HG02763 (cell line): ENCODE data around the gene EXT2.

ENCODE experiments used
- ATAC-seq: cut with Tn5 transposase; IDR thresholded peaks from one replicate; pipeline ENCODE4 v1.9.1; 2021; ENCODE audit warnings: mild to moderate bottlenecking, moderate library complexity; ENCODE audit not compliant: unreplicated experiment

EXT2 gene

DNA sequence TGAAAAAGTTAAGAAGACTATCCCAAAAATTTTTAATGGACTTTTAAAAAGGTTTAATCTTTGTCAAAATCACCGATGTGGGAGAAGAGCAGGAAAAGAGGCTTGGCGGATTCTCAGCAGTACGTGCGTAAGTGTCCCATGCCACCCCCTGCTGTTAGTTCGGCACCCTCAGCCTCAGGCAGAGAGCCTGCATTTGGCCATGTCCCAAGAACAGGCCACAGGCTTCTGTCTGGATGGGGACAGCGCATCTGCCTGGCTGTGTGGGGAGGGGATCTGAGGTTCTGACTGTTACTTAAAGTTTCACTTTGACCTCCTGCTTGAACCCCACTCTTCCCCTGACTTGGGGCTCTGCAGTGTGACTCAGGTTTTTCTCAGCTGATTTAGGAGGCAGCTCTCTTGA lies 35.3 kb downstream of the EXT2 start:
- ATAC-seq: no peak

DNA sequence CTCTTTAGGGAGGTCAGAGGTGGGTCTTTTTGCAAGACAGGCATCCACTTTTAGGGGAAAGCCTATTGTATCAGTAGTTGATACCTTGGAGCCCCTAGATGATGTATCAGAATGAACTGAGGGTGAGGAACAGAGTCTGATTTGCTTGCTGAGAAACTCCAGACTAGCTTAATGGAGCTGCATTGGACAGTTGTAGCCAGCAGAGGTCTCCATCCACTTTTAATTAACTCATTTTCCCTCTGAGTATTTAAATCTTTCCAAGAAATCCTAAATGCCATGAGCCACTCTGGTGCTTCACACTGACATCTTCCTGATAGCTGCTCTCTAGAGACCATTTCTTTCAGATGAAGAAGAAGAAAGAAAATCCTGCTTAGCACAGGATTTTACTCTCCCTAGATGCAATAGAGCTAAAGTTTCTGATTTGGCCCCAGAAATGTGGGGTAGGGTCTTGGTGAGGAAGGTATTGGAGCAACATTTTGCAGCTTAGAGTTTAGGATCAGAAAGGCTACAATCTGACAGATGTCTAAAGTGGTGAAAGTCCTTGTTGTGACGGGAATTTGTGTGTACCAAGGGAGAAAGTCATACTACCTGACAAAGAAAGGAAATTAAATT lies 38.0 kb downstream of the EXT2 start:
- no peak for ATAC-seq

DNA sequence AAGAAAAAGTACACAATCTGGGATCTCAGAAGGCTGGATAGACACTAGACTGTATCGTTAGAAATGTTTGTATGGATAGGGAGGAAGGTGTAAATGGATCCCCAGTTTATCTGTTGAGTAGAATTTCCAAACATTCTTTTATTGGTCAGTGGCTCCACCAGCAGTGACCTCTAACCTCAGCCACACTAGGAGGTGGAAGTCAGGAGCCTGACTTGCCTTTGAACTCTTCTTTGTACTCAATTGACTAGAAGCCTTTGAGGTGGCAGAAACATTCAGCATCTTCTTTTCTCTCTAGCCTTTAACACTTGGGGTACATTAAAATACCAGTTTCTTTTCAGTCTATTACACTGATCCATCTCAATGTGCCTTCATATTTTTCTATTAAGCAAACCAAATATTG lies 39.1 kb downstream of the EXT2 start:
- no peak for ATAC-seq

DNA sequence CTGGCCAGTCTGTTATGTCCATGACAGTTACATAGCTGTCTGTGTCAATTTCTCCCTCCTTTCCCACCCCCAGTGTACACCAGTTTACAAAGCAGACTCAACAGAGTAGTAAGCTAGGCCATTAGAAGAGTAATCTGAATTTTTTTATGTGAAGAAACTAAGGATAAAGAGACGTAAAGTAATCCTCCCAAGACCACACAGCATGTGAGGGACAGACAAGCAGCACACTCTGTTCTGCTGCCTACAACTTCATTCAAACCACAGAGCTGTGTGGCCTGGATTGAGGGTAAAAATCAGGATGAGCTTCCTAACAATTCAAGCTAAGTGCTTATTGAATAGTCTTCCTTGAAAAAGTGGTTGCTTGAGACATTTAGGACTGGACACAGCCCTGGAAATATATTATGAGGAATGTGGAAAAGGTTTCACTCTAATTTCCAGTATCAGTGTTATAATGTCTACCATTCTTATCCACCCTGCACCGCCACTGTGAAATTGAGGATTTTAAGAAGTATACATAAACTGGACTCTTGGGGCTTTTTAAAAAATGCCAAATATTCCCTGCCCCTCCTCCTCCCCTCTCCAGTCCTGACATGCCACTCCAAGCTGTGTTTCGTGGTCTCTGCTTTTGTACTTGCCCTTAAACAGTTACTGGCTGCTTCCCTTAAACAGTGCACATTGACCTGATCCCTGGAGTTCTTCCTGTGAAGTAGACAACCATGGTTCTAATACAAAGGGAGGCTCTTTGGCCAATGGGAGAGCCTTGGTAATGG lies 40.9 kb downstream of the EXT2 start:
- no peak for ATAC-seq

DNA sequence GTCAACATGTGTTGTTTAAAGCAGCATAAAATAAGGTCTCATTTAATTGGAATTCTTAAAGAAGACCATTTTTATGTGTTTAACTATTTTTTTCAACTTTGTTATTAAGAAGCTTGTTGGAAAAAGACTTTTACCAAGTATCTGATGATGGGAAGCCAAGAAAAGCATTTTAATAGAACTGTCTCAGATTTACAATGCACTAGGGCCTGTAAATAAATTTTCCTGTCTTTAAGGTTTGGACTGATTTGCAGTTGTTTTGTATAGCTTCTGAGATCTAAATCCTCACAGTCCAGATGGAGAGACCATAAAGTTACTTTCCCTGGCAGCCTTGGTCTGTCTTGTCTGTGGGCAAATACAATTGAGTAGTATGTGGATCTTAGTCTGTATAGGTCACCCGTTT lies 41.6 kb downstream of the EXT2 start:
- ATAC-seq: no peak

DNA sequence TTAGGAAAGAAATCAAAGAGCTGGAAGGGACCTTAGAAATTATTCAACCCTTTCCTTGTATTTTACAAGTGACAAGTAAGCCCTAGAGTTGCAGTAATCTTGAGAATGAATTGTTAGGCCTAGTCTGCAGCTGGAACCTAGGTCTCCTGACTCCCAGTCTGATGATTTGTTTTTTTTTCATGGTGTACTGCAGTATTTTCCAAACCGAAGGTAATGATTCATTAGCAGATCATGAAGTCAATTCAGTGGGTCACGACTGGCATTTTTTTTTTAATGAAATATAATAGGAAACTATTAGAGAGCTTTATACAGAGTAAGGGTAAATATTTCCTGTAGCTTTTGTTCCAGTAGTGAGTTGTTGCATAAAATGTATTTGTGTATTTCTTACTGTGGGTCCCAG lies 42.8 kb downstream of the EXT2 start:
- no peak for ATAC-seq

DNA sequence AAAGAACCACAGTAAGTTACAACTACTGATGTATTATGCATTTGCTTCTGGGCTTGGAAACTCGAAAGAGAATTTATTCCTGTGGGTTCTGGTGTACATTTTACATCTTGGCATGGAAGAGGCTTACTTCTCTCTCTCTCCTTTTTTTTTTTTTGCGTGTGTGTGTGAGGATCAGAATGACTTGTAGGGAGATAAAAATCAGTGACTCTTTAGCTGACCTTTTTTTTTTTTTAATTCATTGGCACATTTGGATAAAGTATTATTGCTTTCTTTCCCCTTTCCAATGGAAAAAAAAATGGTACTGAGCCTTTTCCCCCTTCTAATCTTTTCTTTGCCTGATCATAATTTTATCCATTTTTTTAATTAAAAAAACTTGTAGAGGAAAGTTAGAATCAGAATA lies 43.5 kb downstream of the EXT2 start:
- ATAC-seq: no peak

DNA sequence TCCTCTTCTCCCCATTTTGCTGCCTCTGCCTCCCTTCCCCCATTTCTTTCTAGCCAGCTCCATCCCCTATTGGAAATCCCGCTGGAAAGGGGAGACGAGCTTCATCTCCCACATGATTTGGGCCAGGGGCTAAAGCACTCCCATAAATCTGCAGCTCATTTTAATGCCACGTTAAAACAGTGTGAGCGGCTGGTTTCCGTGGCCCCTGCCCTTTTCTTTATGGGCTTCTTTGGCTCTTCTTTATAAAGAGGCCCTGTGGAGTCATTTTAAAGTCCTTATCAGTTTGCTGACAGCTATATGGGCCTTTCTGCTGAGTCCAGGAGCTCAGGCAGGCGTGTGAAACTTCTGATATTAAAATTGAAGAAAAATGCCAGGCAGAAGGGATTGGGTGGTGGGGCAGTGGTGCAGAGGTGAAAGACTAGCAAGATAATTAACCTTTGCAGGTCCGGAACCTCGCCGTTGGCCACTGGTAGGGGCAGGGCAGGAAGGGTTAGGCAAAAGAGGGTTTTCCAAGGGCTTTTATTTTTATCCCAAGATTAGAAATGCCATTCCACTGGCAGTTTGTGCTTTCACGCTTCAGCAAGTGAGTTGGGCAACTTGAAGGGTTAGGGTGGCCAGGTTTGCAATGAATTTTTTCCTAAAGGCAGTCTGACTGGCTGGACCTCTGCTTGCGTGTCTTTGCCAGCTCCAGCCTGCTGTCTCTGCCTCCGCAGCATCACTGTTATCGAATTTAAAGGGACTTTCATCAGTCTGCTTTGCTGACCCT lies 44.3 kb downstream of the EXT2 start:
- no peak for ATAC-seq

DNA sequence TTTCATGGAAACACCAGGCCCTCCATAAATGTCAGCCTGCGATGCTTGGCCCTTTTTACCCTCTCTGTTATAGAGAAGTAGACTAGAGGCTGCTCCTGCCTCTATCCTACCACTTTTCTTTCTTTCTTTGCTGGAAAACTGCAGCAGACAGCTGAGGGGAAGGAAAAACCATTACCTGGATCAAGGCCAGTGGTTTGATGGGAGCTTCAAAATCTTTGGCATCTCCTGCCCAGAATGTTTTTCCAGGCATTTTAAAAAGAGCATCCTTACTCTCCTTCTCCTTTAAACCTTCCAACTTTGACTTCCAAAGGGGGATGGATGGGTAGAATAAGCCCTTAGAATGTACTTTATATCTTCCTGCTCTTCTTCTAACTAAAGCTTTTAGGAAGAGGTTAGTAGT lies 44.9 kb downstream of the EXT2 start:
- no peak for ATAC-seq

DNA sequence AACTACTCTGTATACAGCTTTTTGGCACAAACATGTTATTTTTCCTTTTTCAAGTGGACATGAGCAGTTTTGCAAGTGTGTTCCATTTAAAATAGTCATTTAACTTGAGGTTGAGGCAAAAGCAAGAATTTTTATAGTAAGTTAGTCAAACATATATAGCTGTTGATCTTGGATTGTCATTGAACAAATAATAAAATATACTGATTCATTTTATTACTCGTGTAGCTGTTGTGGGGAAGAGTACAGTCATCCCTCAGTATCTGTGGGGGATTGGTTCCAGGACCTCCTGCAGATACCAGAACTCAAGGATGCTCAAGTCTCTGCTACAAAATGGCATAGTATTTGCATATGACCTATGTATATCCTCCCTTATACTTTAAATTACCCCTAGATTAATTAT lies 45.3 kb downstream of the EXT2 start:
- ATAC-seq: no peak

DNA sequence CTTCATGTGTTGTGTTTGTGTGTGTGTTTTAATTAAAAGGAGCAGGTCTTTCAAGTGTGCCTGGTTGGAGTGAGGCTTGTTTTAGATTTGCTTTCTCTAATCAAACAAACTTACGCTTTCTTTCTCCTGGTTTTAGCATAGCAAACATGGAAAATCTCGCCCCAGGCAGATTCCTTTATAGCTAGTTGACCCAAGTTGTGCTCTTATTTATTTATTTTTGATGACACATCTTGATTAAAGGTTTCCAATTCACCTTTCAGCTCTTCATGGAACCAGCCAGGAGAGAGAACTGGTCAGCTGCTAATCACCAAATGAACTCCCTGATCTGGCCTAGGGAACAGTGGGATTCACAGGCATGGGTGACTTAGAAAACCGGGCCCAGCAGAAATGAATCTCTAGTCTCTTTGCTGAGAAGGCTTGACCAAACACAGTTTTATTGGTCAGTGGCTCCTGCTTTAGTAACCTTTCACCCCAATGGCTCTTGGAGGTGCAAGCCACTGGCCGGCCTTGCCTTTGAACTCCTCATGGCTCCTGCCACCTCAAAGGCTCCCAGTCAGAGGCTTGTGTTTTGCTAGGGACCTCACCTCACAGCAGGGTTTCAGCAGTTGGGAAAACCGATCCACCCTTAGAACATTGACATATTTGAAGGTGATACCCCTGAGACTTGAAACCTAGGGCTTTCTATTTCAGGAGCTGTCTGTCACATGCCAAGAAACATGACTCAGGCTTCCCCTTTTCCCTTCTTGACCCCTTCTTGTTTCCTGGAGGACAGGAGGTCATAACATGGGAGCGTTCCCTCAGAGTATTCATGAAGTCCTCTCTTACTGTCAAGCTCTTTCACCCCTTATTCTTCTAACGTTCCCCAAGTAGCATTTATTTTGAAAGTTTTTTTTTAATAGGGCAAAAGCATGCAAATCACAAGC lies 48.8 kb downstream of the EXT2 start:
- no peak for ATAC-seq

DNA sequence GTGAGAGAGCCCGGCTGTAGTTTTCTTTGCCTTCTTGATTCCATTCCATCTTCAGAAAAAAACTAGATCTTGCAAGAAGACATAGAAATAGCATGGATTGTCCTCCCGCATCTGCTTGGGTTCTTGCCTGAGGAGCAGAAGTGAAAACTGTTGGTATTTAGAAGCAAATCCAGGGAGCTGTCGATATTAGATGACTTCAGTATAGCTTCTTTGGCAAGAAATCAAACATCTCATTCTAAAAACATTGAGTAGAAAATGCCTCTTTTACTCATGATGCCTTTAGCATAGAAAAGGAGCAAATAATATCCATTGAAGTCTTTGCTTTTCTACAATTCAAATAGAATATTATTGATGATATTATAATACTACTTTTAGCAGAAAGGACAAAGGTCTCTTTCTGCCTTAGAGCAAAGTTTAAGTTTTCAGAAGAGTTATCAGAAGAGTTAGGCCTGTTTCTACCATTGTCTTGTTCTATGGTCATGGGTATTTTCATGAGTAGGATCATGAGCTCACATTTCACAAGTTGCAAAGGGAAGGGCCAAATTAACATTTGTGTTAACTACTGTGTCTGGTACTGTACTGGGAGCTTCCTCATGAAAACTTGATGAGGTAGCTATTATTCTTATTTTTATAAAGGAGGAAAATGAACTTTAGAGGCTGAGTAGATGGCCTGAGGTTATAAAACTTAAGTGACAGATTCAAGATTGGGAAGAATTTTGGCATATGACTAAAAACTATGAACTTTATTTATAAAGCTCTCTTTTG lies 49.7 kb downstream of the EXT2 start:
- ATAC-seq: no peak

DNA sequence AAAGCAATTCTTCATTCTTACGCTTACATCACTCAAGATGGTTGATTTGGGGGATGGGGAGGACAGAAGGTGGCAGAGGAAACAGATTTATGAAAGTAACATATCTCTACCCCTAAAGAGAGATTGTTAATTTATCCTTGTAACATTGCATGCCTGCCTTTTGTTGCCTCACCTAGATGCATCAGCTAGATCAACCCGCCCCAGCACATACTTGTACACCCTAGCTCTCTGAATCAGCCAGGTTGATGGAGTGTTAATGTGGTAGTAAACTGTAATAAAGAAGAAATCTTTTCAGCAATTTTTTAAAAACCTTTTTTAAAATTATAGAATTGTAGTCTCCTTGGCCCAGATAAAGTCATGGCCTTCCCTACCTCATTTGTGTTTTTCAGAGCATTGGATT lies 51.5 kb downstream of the EXT2 start:
- ATAC-seq: no peak

DNA sequence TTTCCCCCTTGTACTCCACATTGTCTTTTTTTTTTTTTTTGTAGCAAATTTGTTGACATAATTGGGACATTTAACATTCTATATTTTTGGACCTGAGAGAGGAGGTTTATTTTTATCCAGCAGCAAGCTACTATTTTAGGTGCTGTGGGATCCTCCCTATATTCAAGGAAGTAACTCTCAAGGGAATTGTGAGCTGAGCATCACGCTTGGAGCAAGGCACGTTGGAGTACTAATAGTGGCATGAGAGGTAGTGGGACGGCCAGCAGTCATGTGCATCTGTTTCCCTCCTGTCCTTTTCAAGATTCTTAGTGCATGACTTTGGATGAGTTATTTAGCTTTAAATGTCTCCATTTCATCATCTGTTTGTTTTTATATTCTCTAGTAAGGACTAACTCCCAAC lies 52.3 kb downstream of the EXT2 start:
- no peak for ATAC-seq

DNA sequence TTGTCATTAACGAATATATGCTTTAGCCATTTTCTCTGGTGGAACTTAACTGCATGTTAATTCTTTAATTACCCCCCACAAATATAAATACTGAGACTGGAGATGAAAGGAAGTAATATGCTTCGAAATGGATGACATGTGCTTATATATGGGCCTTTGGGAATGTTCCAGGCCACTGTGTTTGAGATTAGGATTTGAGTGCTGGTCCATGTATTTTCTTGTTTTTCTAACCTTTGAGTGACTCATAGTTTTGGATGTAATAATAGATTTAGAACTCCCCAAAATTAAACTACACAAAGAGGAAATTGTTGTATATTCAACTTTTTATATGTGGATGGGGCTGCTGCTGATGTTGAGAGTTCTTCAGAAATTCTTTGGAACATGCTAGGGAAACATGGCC lies 54.2 kb downstream of the EXT2 start:
- ATAC-seq: no peak

DNA sequence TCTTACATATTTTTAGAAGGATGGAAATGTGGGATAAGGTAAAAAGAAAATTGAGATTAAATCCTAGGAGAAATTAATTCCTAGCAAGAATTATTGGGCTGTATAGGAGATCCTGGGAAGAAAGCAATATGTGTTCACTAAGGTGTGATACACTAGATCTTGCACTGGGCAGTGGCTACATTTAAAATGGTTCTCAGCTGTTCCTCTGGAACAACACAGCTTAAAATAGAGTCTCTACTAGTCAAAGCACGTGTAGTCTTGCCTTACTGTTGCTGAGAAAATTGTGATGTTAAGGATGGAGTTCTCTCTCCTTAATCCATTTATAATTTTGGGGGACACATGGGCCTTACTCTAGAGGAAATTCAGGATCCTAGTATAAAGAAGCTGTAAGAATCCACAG lies 54.9 kb downstream of the EXT2 start:
- ATAC-seq: no peak

DNA sequence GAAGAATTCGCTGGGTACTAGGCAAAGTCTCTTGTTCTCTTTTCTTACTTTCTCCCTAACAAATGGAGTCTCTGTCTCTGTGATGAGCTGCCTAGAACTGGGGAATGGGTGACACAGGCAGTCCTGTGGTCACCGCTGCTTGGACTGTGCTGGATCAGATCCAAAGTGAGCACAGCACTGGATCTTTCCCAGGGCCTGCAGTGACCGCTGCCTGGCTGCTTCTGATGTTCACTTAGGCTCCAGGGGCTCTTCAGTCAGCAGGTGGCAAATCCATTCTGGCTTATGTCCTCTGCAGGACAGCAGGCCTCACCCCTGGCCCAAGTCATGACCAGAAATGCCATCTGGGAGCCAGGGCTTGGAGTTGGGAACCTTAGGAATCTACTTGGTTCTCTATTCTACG lies 61.5 kb downstream of the EXT2 start:
- ATAC-seq: no peak

DNA sequence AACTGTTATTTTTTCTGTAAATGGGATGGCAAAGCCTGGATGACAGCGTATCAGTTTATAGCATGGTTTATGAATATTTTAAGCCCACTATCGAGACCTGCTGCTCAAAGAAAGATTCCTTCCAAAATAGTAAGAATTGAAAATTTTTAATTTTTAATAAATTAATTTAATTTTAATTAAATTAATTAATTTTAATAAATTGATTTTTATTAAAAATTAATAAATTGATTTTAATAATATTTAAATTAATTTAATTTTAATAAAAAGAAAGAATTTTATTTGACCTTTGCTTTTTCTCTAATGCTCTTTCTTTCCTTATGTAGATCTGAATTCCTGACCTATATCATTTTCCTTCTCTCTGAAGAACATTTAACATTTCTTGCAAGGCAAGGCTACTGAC lies 62.9 kb downstream of the EXT2 start:
- ATAC-seq: no peak

DNA sequence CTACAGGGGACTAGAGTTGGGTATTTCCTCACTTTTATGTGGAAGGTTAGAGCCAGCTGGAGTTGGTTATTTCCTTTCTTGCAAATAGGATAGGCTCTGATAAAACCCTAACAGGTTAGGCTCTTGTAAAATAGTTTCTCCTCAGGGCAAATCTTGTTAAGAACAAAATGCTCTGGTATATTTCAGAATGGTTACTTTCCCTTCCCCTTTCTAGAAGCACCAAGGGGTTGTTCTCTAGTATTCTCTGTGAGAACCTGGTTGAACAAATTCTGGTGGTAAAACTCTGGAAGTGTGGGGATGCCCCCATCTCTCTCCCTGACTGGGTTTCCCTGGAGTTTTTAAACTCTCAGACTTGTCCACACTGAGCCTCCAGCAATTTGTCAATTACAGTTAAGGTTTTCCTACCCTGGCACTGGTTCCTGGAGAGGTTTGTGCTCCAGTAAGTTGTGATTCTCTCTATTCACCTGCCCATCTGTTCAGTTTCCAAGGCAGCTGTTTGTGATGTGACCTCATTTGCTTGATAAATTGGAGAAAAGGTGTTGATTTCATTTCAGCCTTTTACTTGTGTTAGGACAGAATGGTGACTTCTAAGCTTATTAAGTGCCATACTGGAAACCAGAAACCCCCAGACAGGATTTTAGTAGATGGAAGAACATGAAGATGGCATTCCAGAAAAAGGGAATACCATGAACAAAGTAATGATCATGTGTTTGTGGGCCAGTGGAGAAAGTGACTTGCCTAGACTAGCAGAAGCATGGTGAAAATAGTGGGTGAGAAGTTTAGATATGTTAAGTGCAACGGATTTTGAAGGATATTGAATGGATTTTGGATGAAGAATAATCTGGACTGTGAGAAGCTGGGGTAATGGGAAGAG lies 64.6 kb downstream of the EXT2 start:
- peak; percentile 50 for ATAC-seq
